Measurements from ENCODE around the gene P2RX1. TPM values are rescaled to one million over a fixed set of nuclear protein-coding genes. Genes with fewer than 3 reads are reported as not detected.
"Not testable (repeated sequence)": the region's sequence is repeated elsewhere in the genome, so short reads cannot be mapped to it uniquely, and the experiment has no call there.

The P2RX1 gene
- polyA plus RNA-seq, 4 donors, result 2.2 to 53.4 (median 3.2) TPM; not detected in 1

GRCh38 chr17:3949418-3949817 is 33.2 kb upstream of the P2RX1 start:
- 64 to 92% (median 89%) methylated on average over 3 of the region's 3 CpGs for WGBS, 3 donors
- H3K36me3 ChIP-seq (ENCODE audit: control insufficient read depth in 3 of 3, insufficient read depth in 2 of 3, low read depth in 1 of 3, low read length in 3 of 3), result peaks cover 0 to 52% (median 4%) of the 10 kb centered on the region in 3 donors
- no peak for DNase-seq
- H3K27ac ChIP-seq (ENCODE audit: low read depth in 1 of 3, low read length in 2 of 3), result no peak overlapping the region
- peaks cover 0 to 2% (median 0%) of the 10 kb centered on the region in 3 donors for H3K4me1 ChIP-seq (ENCODE audit: control insufficient read depth in 3 of 3, insufficient read depth in 2 of 3, low read depth in 1 of 3, low read length in 2 of 3)
- H3K4me3 ChIP-seq (ENCODE audit: low read depth in 1 of 3, low read length in 3 of 3), result no peak overlapping the region
- H3K27me3 ChIP-seq (ENCODE audit: control insufficient read depth in 3 of 3, insufficient read depth in 3 of 3, low read length in 3 of 3), result no peaks in the 10 kb centered on the region
- no peak for FAIRE-seq
- H3K9me3 ChIP-seq (ENCODE audit: control insufficient read depth in 2 of 2, insufficient read depth in 1 of 2, low read depth in 1 of 2, low read length in 1 of 2), result no peaks in the 10 kb centered on the region

GRCh38 chr17:3948551-3948950 is 32.3 kb upstream of the P2RX1 start:
- FAIRE-seq; H3K27me3 ChIP-seq (ENCODE audit: control insufficient read depth in 3 of 3, insufficient read depth in 3 of 3, low read length in 3 of 3); H3K4me1 ChIP-seq (ENCODE audit: control insufficient read depth in 3 of 3, insufficient read depth in 2 of 3, low read depth in 1 of 3, low read length in 2 of 3); DNase-seq; H3K9me3 ChIP-seq (ENCODE audit: control insufficient read depth in 2 of 2, insufficient read depth in 1 of 2, low read depth in 1 of 2, low read length in 1 of 2); H3K4me3 ChIP-seq (ENCODE audit: low read depth in 1 of 3, low read length in 3 of 3); H3K27ac ChIP-seq (ENCODE audit: low read depth in 1 of 3, low read length in 2 of 3): not testable (repeated sequence)
- peaks cover 0 to 58% (median 4%) of the 10 kb centered on the region in 3 donors for H3K36me3 ChIP-seq (ENCODE audit: control insufficient read depth in 3 of 3, insufficient read depth in 2 of 3, low read depth in 1 of 3, low read length in 3 of 3)
- 88 to 90% (median 89%) methylated on average over 3 of the region's 3 CpGs for WGBS, 3 donors

- Histone ChIP-seq H3K4me1 (ENCODE audit: control insufficient read depth in 3 of 3, insufficient read depth in 2 of 3, low read depth in 1 of 3, low read length in 2 of 3) (peaks cover 0 to 8% (median 0%) of the 10 kb centered on the region in 3 donors), H3K27me3 (ENCODE audit: control insufficient read depth in 3 of 3, insufficient read depth in 3 of 3, low read length in 3 of 3) (no peaks in the 10 kb centered on the region), H3K4me3 (ENCODE audit: low read depth in 1 of 3, low read length in 3 of 3) (no peak overlapping the region), H3K36me3 (ENCODE audit: control insufficient read depth in 3 of 3, insufficient read depth in 2 of 3, low read depth in 1 of 3, low read length in 3 of 3) (peaks cover 0 to 67% (median 0%) of the 10 kb centered on the region in 3 donors), H3K9me3 (ENCODE audit: control insufficient read depth in 2 of 2, insufficient read depth in 1 of 2, low read depth in 1 of 2, low read length in 1 of 2) (no peaks in the 10 kb centered on the region), H3K27ac (ENCODE audit: low read depth in 1 of 3, low read length in 2 of 3) (no peak overlapping the region)
- no peak for DNase-seq
- WGBS, 3 donors, result 95 to 96% (median 95%) methylated on average over 39 to 43 of the region's 43 CpGs
- no peak for FAIRE-seq
Observed at GRCh38 chr17:3947318-3947810, 31.1 kb upstream of the P2RX1 start.

- Histone ChIP-seq H3K4me1 (ENCODE audit: control insufficient read depth in 3 of 3, insufficient read depth in 2 of 3, low read depth in 1 of 3, low read length in 2 of 3) (peaks cover 0 to 8% (median 0%) of the 10 kb centered on the region in 3 donors), H3K27me3 (ENCODE audit: control insufficient read depth in 3 of 3, insufficient read depth in 3 of 3, low read length in 3 of 3) (no peaks in the 10 kb centered on the region), H3K36me3 (ENCODE audit: control insufficient read depth in 3 of 3, insufficient read depth in 2 of 3, low read depth in 1 of 3, low read length in 3 of 3) (peaks cover 0 to 71% (median under 1%) of the 10 kb centered on the region in 3 donors), H3K27ac (ENCODE audit: low read depth in 1 of 3, low read length in 2 of 3) (no peak overlapping the region), H3K9me3 (ENCODE audit: control insufficient read depth in 2 of 2, insufficient read depth in 1 of 2, low read depth in 1 of 2, low read length in 1 of 2) (no peaks in the 10 kb centered on the region), H3K4me3 (ENCODE audit: low read depth in 1 of 3, low read length in 3 of 3) (no peak overlapping the region)
- FAIRE-seq (no peak), DNase-seq (no peak)
- 30 to 69% (median 32%) methylated on average over 5 of the region's 5 CpGs for WGBS, 3 donors
Observed at GRCh38 chr17:3946711-3947235, 30.5 kb upstream of the P2RX1 start.

GRCh38 chr17:3944485-3945388 is 28.5 kb upstream of the P2RX1 start:
- H3K4me3 ChIP-seq (ENCODE audit: low read depth in 1 of 3, low read length in 3 of 3), result peak overlapping the region in 2 of 3 donors; percentile 14 to 37
- peaks cover 0 to 8% (median 0%) of the 10 kb centered on the region in 3 donors for H3K4me1 ChIP-seq (ENCODE audit: control insufficient read depth in 3 of 3, insufficient read depth in 2 of 3, low read depth in 1 of 3, low read length in 2 of 3)
- H3K9me3 ChIP-seq (ENCODE audit: control insufficient read depth in 2 of 2, insufficient read depth in 1 of 2, low read depth in 1 of 2, low read length in 1 of 2), result no peaks in the 10 kb centered on the region
- no peak overlapping the region for H3K27ac ChIP-seq (ENCODE audit: low read depth in 1 of 3, low read length in 2 of 3)
- 43 to 49% (median 47%) methylated on average over 46 to 68 of the region's 68 CpGs for WGBS, 3 donors
- DNase-seq (peak; percentile 52 to 80), FAIRE-seq (no peak)
- H3K27me3 ChIP-seq (ENCODE audit: control insufficient read depth in 3 of 3, insufficient read depth in 3 of 3, low read length in 3 of 3), result no peaks in the 10 kb centered on the region
- peaks cover 0 to 77% (median 8%) of the 10 kb centered on the region in 3 donors for H3K36me3 ChIP-seq (ENCODE audit: control insufficient read depth in 3 of 3, insufficient read depth in 2 of 3, low read depth in 1 of 3, low read length in 3 of 3)

GRCh38 chr17:3943240-3943891 is 27.1 kb upstream of the P2RX1 start:
- Histone ChIP-seq H3K27ac (ENCODE audit: low read depth in 1 of 3, low read length in 2 of 3) (no peak overlapping the region), H3K36me3 (ENCODE audit: control insufficient read depth in 3 of 3, insufficient read depth in 2 of 3, low read depth in 1 of 3, low read length in 3 of 3) (peaks cover 0 to 78% (median 11%) of the 10 kb centered on the region in 3 donors), H3K27me3 (ENCODE audit: control insufficient read depth in 3 of 3, insufficient read depth in 3 of 3, low read length in 3 of 3) (no peaks in the 10 kb centered on the region), H3K4me1 (ENCODE audit: control insufficient read depth in 3 of 3, insufficient read depth in 2 of 3, low read depth in 1 of 3, low read length in 2 of 3) (peaks cover 0 to 8% (median 0%) of the 10 kb centered on the region in 3 donors), H3K4me3 (ENCODE audit: low read depth in 1 of 3, low read length in 3 of 3) (no peak overlapping the region), H3K9me3 (ENCODE audit: control insufficient read depth in 2 of 2, insufficient read depth in 1 of 2, low read depth in 1 of 2, low read length in 1 of 2) (no peaks in the 10 kb centered on the region)
- DNase-seq (no peak), FAIRE-seq (no peak)
- WGBS, 3 donors, result 88 to 95% (median 92%) methylated on average over 21 to 23 of the region's 23 CpGs

- Histone ChIP-seq H3K4me1 (ENCODE audit: control insufficient read depth in 3 of 3, insufficient read depth in 2 of 3, low read depth in 1 of 3, low read length in 2 of 3) (peaks cover 0 to 8% (median 0%) of the 10 kb centered on the region in 3 donors), H3K4me3 (ENCODE audit: low read depth in 1 of 3, low read length in 3 of 3) (no peak overlapping the region), H3K27me3 (ENCODE audit: control insufficient read depth in 3 of 3, insufficient read depth in 3 of 3, low read length in 3 of 3) (no peaks in the 10 kb centered on the region), H3K27ac (ENCODE audit: low read depth in 1 of 3, low read length in 2 of 3) (no peak overlapping the region), H3K9me3 (ENCODE audit: control insufficient read depth in 2 of 2, insufficient read depth in 1 of 2, low read depth in 1 of 2, low read length in 1 of 2) (no peaks in the 10 kb centered on the region), H3K36me3 (ENCODE audit: control insufficient read depth in 3 of 3, insufficient read depth in 2 of 3, low read depth in 1 of 3, low read length in 3 of 3) (peaks cover 0 to 83% (median 11%) of the 10 kb centered on the region in 3 donors)
- DNase-seq, result no peak
- no peak for FAIRE-seq
- WGBS, 3 donors, result 95 to 97% (median 96%) methylated on average over 40 to 48 of the region's 48 CpGs
Observed at GRCh38 chr17:3940965-3941698, 24.9 kb upstream of the P2RX1 start.
